Measurements from ENCODE around the gene SMIM35. TPM values are rescaled to one million over a fixed set of nuclear protein-coding genes. Genes with fewer than 3 reads are reported as not detected.

The SMIM35 gene
- total RNA-seq, 1 experiment from 2014 or later = not detected

GRCh38 chr11:118064956-118065355, 21.8 kb downstream of the SMIM35 start:
- Mint-ChIP-seq H3K4me1 (peaks cover 4% of the 10 kb centered on the region), H3K36me3 (no peaks in the 10 kb centered on the region), H3K27me3 (ENCODE audit: low read depth) (no peaks in the 10 kb centered on the region), H3K27ac (no peak overlapping the region), H3K9me3 (no peaks in the 10 kb centered on the region), H3K4me3 (no peak overlapping the region)
- no peak for ATAC-seq
- DNase-seq (ENCODE audit: low spot score) = no peak
- TF ChIP-seq ZNF532 (CRISPR knock-in tag; IDR thresholded peaks at IDR 0.05; ENCODE audit: borderline replicate concordance) = no peak
- no peak for TF ChIP-seq ZNF138 (CRISPR knock-in tag; conservative IDR thresholded peaks at IDR 0.05)
- TF ChIP-seq, protein P1, sequence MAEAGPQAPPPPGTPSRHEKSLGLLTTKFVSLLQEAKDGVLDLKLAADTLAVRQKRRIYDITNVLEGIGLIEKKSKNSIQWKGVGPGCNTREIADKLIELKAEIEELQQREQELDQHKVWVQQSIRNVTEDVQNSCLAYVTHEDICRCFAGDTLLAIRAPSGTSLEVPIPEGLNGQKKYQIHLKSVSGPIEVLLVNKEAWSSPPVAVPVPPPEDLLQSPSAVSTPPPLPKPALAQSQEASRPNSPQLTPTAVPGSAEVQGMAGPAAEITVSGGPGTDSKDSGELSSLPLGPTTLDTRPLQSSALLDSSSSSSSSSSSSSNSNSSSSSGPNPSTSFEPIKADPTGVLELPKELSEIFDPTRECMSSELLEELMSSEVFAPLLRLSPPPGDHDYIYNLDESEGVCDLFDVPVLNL (CRISPR knock-in tag; IDR thresholded peaks at IDR 0.05; ENCODE audit: borderline replicate concordance, low read depth) = no peak
- no peak for TF ChIP-seq PREB (CRISPR knock-in tag; IDR thresholded peaks at IDR 0.05; ENCODE audit: borderline replicate concordance)
- no peak for TF ChIP-seq ZBTB21 (CRISPR knock-in tag; IDR thresholded peaks at IDR 0.05; ENCODE audit: borderline replicate concordance)
- no peak for TF ChIP-seq USF1 (CRISPR knock-in tag; IDR thresholded peaks at IDR 0.05)
- no peak for TF ChIP-seq FOXK1 (CRISPR knock-in tag; IDR thresholded peaks at IDR 0.05)
- TF ChIP-seq ZNF425 (CRISPR knock-in tag; conservative IDR thresholded peaks at IDR 0.05) = no peak
- TF ChIP-seq SMAD3 (CRISPR knock-in tag; IDR thresholded peaks at IDR 0.05; ENCODE audit: borderline replicate concordance) = no peak
- TF ChIP-seq MLX (CRISPR knock-in tag; IDR thresholded peaks at IDR 0.05) = no peak
- TF ChIP-seq ZNF423 (CRISPR knock-in tag; IDR thresholded peaks at IDR 0.05) = no peak
- TF ChIP-seq, protein P2, sequence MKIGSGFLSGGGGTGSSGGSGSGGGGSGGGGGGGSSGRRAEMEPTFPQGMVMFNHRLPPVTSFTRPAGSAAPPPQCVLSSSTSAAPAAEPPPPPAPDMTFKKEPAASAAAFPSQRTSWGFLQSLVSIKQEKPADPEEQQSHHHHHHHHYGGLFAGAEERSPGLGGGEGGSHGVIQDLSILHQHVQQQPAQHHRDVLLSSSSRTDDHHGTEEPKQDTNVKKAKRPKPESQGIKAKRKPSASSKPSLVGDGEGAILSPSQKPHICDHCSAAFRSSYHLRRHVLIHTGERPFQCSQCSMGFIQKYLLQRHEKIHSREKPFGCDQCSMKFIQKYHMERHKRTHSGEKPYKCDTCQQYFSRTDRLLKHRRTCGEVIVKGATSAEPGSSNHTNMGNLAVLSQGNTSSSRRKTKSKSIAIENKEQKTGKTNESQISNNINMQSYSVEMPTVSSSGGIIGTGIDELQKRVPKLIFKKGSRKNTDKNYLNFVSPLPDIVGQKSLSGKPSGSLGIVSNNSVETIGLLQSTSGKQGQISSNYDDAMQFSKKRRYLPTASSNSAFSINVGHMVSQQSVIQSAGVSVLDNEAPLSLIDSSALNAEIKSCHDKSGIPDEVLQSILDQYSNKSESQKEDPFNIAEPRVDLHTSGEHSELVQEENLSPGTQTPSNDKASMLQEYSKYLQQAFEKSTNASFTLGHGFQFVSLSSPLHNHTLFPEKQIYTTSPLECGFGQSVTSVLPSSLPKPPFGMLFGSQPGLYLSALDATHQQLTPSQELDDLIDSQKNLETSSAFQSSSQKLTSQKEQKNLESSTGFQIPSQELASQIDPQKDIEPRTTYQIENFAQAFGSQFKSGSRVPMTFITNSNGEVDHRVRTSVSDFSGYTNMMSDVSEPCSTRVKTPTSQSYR (CRISPR knock-in tag; IDR thresholded peaks at IDR 0.05) = no peak
- no peak for TF ChIP-seq RELA (CRISPR knock-in tag; IDR thresholded peaks at IDR 0.05; ENCODE audit: borderline replicate concordance)
- TF ChIP-seq, protein P3, sequence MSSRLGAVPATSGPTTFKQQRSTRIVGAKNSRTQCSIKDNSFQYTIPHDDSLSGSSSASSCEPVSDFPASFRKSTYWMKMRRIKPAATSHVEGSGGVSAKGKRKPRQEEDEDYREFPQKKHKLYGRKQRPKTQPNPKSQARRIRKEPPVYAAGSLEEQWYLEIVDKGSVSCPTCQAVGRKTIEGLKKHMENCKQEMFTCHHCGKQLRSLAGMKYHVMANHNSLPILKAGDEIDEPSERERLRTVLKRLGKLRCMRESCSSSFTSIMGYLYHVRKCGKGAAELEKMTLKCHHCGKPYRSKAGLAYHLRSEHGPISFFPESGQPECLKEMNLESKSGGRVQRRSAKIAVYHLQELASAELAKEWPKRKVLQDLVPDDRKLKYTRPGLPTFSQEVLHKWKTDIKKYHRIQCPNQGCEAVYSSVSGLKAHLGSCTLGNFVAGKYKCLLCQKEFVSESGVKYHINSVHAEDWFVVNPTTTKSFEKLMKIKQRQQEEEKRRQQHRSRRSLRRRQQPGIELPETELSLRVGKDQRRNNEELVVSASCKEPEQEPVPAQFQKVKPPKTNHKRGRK (CRISPR knock-in tag; IDR thresholded peaks at IDR 0.05; ENCODE audit: borderline replicate concordance) = no peak
- TF ChIP-seq IRF2 (CRISPR knock-in tag; IDR thresholded peaks at IDR 0.05; ENCODE audit: borderline replicate concordance, low read depth) = no peak
- TF ChIP-seq, protein P4, sequence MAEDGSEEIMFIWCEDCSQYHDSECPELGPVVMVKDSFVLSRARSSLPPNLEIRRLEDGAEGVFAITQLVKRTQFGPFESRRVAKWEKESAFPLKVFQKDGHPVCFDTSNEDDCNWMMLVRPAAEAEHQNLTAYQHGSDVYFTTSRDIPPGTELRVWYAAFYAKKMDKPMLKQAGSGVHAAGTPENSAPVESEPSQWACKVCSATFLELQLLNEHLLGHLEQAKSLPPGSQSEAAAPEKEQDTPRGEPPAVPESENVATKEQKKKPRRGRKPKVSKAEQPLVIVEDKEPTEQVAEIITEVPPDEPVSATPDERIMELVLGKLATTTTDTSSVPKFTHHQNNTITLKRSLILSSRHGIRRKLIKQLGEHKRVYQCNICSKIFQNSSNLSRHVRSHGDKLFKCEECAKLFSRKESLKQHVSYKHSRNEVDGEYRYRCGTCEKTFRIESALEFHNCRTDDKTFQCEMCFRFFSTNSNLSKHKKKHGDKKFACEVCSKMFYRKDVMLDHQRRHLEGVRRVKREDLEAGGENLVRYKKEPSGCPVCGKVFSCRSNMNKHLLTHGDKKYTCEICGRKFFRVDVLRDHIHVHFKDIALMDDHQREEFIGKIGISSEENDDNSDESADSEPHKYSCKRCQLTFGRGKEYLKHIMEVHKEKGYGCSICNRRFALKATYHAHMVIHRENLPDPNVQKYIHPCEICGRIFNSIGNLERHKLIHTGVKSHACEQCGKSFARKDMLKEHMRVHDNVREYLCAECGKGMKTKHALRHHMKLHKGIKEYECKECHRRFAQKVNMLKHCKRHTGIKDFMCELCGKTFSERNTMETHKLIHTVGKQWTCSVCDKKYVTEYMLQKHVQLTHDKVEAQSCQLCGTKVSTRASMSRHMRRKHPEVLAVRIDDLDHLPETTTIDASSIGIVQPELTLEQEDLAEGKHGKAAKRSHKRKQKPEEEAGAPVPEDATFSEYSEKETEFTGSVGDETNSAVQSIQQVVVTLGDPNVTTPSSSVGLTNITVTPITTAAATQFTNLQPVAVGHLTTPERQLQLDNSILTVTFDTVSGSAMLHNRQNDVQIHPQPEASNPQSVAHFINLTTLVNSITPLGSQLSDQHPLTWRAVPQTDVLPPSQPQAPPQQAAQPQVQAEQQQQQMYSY (CRISPR knock-in tag; IDR thresholded peaks at IDR 0.05) = no peak
- TF ChIP-seq FOXP1 (CRISPR knock-in tag; IDR thresholded peaks at IDR 0.05; ENCODE audit: borderline replicate concordance) = no peak
- TF ChIP-seq OVOL2 (CRISPR knock-in tag; IDR thresholded peaks at IDR 0.05; ENCODE audit: borderline replicate concordance) = no peak
- CTCF ChIA-PET = interaction anchor here (1.3 kb wide), 1 partner anchor 12 kb away, joined by 5 read pairs; no protein-coding TSS in a partner anchor
- POLR2A ChIA-PET = no interaction called here
